Measurements from ENCODE around the gene TESMIN. TPM values are rescaled to one million over a fixed set of nuclear protein-coding genes. Genes with fewer than 3 reads are reported as not detected.

The TESMIN gene
- total RNA-seq, 1 donor from 2014 or later = 8.1 TPM

DNA sequence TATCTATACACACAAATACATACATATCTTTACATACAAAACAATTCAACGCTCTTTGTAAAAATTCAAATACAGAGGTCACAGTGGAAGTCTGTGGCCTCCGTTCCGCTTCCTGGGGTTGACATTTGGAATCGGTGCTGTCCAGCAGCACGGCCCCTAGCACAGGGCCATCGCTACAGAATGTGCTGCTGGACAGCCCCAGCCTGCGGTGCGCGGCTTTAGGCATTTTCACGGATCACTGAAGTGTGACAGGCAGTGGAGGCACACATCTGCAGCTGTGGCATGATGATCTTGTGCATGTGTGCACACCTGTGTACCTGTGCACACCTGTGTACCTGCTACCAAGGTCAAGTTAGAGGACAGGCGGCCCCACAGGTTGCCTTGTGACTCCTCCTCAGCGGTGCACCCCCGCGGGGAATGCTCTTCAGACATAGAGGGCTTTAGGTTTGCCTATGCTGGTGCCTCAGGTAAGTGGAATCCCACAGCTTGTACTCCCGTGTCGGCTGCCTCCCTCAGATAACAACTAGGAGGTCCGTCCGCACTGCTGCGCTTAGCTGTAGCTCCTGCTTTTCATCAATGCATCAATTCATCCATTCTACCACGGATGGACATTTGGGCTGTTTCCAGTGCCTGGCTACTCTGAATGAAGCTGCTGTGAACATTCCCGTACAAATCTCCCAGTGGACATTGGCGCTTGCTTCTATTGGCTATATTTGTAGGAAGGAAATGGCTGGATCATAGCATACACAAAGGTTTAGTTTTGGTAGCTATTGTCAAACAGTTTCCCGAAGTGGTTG is 37.1 kb downstream of the TESMIN start:
- Mint-ChIP-seq H3K36me3 (no peaks in the 10 kb centered on the region), H3K4me1 (peaks cover 35% of the 10 kb centered on the region), H3K9me3 (peaks cover 4% of the 10 kb centered on the region), H3K4me3 (no peak overlapping the region), H3K27me3 (ENCODE audit: insufficient read depth, low read depth) (peaks cover 17% of the 10 kb centered on the region), H3K27ac (no peak overlapping the region)
- no peaks in the 10 kb centered on the region for H3K9me3 ChIP-seq (ENCODE audit: low read depth)
- peaks cover 36% of the 10 kb centered on the region for H3F3A ChIP-seq (ENCODE audit: low read depth)
- H2AFZ ChIP-seq (replicated peaks) = no peak overlapping the region
- no peaks in the 10 kb centered on the region for H3K27me3 ChIP-seq
- H3K4me2 ChIP-seq = peak overlapping the region; percentile 19
- peaks cover 10% of the 10 kb centered on the region for H4K20me1 ChIP-seq (ENCODE audit: low read depth)
- DNase-seq (ENCODE audit: low spot score) = peak; percentile 58
- no peaks in the 10 kb centered on the region for H3K79me2 ChIP-seq (ENCODE audit: low read depth)
- H3K9ac ChIP-seq = no peak overlapping the region
- no peak overlapping the region for H3K4me3 ChIP-seq
- H3K27ac ChIP-seq = no peak overlapping the region
- TF ChIP-seq EZH2 (IDR thresholded peaks at IDR 0.05) = no peak
- no peak for TF ChIP-seq EZH2phosphoT487 (IDR thresholded peaks at IDR 0.05)
- TF ChIP-seq, protein P1, sequence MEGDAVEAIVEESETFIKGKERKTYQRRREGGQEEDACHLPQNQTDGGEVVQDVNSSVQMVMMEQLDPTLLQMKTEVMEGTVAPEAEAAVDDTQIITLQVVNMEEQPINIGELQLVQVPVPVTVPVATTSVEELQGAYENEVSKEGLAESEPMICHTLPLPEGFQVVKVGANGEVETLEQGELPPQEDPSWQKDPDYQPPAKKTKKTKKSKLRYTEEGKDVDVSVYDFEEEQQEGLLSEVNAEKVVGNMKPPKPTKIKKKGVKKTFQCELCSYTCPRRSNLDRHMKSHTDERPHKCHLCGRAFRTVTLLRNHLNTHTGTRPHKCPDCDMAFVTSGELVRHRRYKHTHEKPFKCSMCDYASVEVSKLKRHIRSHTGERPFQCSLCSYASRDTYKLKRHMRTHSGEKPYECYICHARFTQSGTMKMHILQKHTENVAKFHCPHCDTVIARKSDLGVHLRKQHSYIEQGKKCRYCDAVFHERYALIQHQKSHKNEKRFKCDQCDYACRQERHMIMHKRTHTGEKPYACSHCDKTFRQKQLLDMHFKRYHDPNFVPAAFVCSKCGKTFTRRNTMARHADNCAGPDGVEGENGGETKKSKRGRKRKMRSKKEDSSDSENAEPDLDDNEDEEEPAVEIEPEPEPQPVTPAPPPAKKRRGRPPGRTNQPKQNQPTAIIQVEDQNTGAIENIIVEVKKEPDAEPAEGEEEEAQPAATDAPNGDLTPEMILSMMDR (IDR thresholded peaks at IDR 0.05) = no peak
- H3K36me3 ChIP-seq = no peaks in the 10 kb centered on the region
- H3K4me1 ChIP-seq = peaks cover 58% of the 10 kb centered on the region

DNA sequence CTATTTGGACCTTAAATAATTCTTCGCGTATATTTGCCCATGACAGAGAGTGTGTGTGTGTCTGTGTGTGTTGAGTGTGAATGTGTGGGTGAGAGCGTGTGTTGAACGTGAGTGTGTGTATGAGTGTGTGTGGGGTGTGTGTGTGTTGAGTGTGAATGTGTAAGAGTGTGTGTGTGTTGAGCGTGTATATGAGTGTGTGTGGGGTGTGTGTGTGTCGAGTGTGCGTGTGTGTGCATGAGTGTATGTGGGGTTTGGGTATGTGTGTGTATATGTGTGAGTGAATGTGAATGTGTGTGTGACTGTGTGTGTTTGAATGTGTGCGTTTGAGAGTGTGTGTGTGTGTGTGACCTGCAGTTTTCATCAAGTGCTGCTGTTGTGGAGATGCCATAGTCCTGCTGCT is 40.2 kb downstream of the TESMIN start:
- Histone ChIP-seq H3K27me3 (no peaks in the 10 kb centered on the region), H2AFZ (replicated peaks) (no peak overlapping the region), H4K20me1 (ENCODE audit: low read depth) (peaks cover 10% of the 10 kb centered on the region), H3K9me3 (ENCODE audit: low read depth) (no peaks in the 10 kb centered on the region), H3K4me1 (peaks cover 73% of the 10 kb centered on the region), H3K79me2 (ENCODE audit: low read depth) (no peaks in the 10 kb centered on the region), H3K36me3 (no peaks in the 10 kb centered on the region), H3K27ac (no peak overlapping the region), H3K4me2 (peak overlapping the region; percentile 68), H3K9ac (no peak overlapping the region), H3K4me3 (peak overlapping the region; percentile 25), H3F3A (ENCODE audit: low read depth) (peaks cover 39% of the 10 kb centered on the region)
- Mint-ChIP-seq H3K27ac (peak overlapping the region; percentile 0), H3K4me1 (peaks cover 50% of the 10 kb centered on the region), H3K36me3 (peaks cover under 1% of the 10 kb centered on the region), H3K9me3 (no peaks in the 10 kb centered on the region), H3K4me3 (no peak overlapping the region), H3K27me3 (ENCODE audit: insufficient read depth, low read depth) (peaks cover 18% of the 10 kb centered on the region)
- DNase-seq (ENCODE audit: low spot score) = no peak
- no peak for TF ChIP-seq EZH2 (IDR thresholded peaks at IDR 0.05)
- TF ChIP-seq EZH2phosphoT487 (IDR thresholded peaks at IDR 0.05) = no peak
- TF ChIP-seq, protein P1 (IDR thresholded peaks at IDR 0.05) = no peak

DNA sequence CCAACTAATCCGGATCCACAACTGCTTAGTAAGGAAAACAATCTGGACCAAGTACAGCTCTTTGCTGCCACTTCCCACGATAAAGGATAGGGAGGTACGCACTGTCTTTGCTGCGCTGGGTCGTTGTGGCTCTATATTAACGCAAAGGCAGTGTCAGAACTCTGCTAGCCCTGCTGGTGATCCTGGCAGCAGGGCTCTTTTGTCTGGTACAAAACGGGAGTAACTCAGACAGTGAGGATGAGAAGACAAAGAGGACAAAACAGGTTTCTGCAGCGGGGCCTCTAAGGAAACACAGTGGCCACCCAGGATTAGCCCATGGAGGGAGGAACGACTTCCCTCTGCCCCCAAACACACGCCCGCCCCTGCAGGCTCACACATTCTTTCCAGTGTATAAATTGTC is 40.9 kb downstream of the TESMIN start:
- no peak overlapping the region for H3K9ac ChIP-seq
- H3K4me3 ChIP-seq = peak overlapping the region; percentile 25
- H3K9me3 ChIP-seq (ENCODE audit: low read depth) = no peaks in the 10 kb centered on the region
- no peak overlapping the region for H3K27ac Mint-ChIP-seq
- H3K4me3 Mint-ChIP-seq = peak overlapping the region; percentile 46
- no peak overlapping the region for H2AFZ ChIP-seq (replicated peaks)
- no peaks in the 10 kb centered on the region for H3K27me3 ChIP-seq
- peaks cover 10% of the 10 kb centered on the region for H4K20me1 ChIP-seq (ENCODE audit: low read depth)
- H3K4me1 Mint-ChIP-seq = peaks cover 49% of the 10 kb centered on the region
- H3K36me3 Mint-ChIP-seq = peaks cover 2% of the 10 kb centered on the region
- H3K27ac ChIP-seq = no peak overlapping the region
- TF ChIP-seq, protein P1 (IDR thresholded peaks at IDR 0.05) = no peak
- TF ChIP-seq EZH2 (IDR thresholded peaks at IDR 0.05) (no peak), EZH2phosphoT487 (IDR thresholded peaks at IDR 0.05) (no peak)
- H3K9me3 Mint-ChIP-seq = no peaks in the 10 kb centered on the region
- no peaks in the 10 kb centered on the region for H3K79me2 ChIP-seq (ENCODE audit: low read depth)
- DNase-seq (ENCODE audit: low spot score) = peak; percentile 90
- no peaks in the 10 kb centered on the region for H3K36me3 ChIP-seq
- peaks cover 20% of the 10 kb centered on the region for H3K27me3 Mint-ChIP-seq (ENCODE audit: insufficient read depth, low read depth)
- peaks cover 39% of the 10 kb centered on the region for H3F3A ChIP-seq (ENCODE audit: low read depth)
- peak overlapping the region; percentile 68 for H3K4me2 ChIP-seq
- peaks cover 68% of the 10 kb centered on the region for H3K4me1 ChIP-seq
